ENCODE measurements around the gene CYP27B1. TPM values are rescaled to one million over a fixed set of nuclear protein-coding genes. Genes with fewer than 3 reads are reported as not detected.

The CYP27B1 gene
- total and polyA plus RNA-seq, 9 of the 15 experiments (the other 6 are each of a cell fraction or from before 2014, with no cell fraction given), result 0.18 to 4.2 (median 1.8) TPM

DNA sequence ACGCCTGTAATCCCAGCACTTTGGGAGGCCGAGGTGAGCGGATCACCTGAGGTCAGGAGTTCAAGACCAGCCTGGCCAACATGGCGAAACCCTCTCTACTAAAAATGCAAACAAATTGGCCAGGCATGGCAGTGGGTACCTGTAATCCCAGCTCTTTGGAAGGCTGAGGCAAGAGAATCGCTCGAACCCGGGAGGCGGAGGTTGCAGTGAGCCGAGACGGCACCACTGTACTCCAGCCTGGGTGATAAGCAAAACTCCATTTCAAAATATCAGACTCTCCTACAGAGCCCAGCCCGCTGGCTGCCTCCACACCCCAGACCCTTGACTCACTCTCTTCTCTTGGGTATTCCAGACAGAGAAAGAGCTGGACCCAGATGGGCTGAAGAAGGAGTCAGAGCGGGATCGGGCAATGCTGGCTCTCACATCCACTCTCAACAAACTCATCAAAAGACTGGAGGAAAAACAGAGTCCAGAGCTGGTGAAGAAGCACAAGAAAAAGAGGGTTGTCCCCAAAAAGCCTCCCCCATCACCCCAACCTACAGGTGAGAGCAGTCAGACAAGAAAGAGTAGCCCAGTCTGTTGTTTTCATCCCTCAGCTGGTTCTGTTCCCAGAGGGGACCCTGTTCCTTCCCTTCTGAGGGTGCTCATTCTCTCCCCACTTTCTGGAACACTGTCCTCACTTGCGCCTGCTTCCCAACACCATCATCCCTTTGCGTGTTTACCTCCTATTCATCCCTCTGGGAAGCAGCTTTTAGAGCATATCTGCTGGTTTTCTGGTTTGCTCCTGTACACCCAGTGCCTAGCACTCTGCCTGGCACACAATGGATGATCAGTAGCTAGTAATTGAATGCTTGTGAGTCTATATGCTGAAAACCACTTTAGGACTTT is 48.0 kb downstream of the CYP27B1 start:
- DNase-seq (ENCODE audit: extremely low read depth in 1 of 4, low spot score in 3 of 4), result no peak
- TF ChIP-seq RBM25 (IDR thresholded peaks at IDR 0.05; ENCODE audit: low read depth, low read length, severe bottlenecking) (peak; percentile 59), ZNF274 (IDR thresholded peaks at IDR 0.05; ENCODE audit: borderline replicate concordance, low read depth, low read length) (no peak)
- peaks cover 52% of the 10 kb centered on the region; the same call in 2 of the 3 replicates for H3K36me3 ChIP-seq (ENCODE audit: control insufficient read depth, insufficient read depth, low read length)
- no peaks in the 10 kb centered on the region for H3K79me2 ChIP-seq (ENCODE audit: control insufficient read depth, insufficient read depth, low read length)
- 94% methylated on average over 14 of the region's 15 CpGs for WGBS (ENCODE audit: insufficient coverage, low coverage, missing lambda C conversion rate)
- no peaks in the 10 kb centered on the region for H3K9me1 ChIP-seq (ENCODE audit: control insufficient read depth, insufficient read depth, low read length)
- H3K27me3 ChIP-seq (ENCODE audit: control insufficient read depth in 2 of 2, insufficient read depth in 2 of 2, low read length in 2 of 2), result no peaks in the 10 kb centered on the region
- ChIA-PET CTCF (ENCODE audit: low intra/inter-chr PET ratio) (no interaction called here), POLR2A (interaction anchor here (0.9 to 1.1 kb wide), 4 partner anchors 10 to 25 kb away, joined by 3 to 5 read pairs (median 4); partner anchors contain the start of gene OS9)
- H3K4me2 ChIP-seq (ENCODE audit: insufficient read depth, low read length), result no peak overlapping the region
- H3K9ac ChIP-seq (ENCODE audit: insufficient read depth in 1 of 2, low read depth in 2 of 2, low read length in 2 of 2), result no peak overlapping the region
- H4K20me1 ChIP-seq (replicated peaks; ENCODE audit: control insufficient read depth, insufficient read depth, low read length), result no peaks in the 10 kb centered on the region
- no TSS peak for BruUV-seq (replicated peaks)
- no peak overlapping the region for H3K4me3 ChIP-seq
- ATAC-seq, result no peak
- H3K9me3 ChIP-seq (replicated peaks; ENCODE audit: control insufficient read depth, insufficient read depth, low read depth, low read length), result no peaks in the 10 kb centered on the region
- peaks cover 0 to 3% of the 10 kb centered on the region in 2 experiments; a peak in 1 of 5 replicates for H3K4me1 ChIP-seq (replicated peaks in 1 of 2; ENCODE audit: control insufficient read depth in 2 of 2, insufficient read depth in 2 of 2, low read length in 2 of 2)
- no peak overlapping the region for H2AFZ ChIP-seq (ENCODE audit: low read depth, low read length)
- in situ Hi-C loops (cut with MboI), result no loop called here
- H3K27ac ChIP-seq (ENCODE audit: extremely low read depth, low read depth, low read length), result no peak overlapping the region
- intact Hi-C loops (cut with micrococcal nuclease), result no loop called here
- no peak for FAIRE-seq
